ENCODE measurements around the gene ADGRB3.

The ADGRB3 gene

GRCh38 chr6:69421269-69421668, 786.2 kb downstream of the ADGRB3 start:
- H2AK5ac ChIP-seq (ENCODE audit: low read length, severe bottlenecking), result no peak overlapping the region
- no peak overlapping the region for H2AFZ ChIP-seq (ENCODE audit: low read depth, low read length)
- no peak overlapping the region for H2BK15ac ChIP-seq (ENCODE audit: low read depth, poor library complexity, severe bottlenecking)
- no peak overlapping the region for H3K4me3 ChIP-seq (ENCODE audit: insufficient read depth in 1 of 2, low read depth in 1 of 2, low read length in 2 of 2)
- H3K9ac ChIP-seq (ENCODE audit: low read length), result no peak overlapping the region
- H3K9me3 ChIP-seq (ENCODE audit: control insufficient read depth, low read length), result peaks cover 3% of the 10 kb centered on the region
- H3K18ac ChIP-seq (ENCODE audit: low read depth in 1 of 2, low read length in 2 of 2), result no peak overlapping the region
- no peaks in the 10 kb centered on the region for H3K27me3 ChIP-seq (ENCODE audit: control insufficient read depth in 1 of 2, insufficient read depth in 1 of 2, low read length in 2 of 2)
- H3K23ac ChIP-seq (ENCODE audit: low read length in 2 of 2), result no peak overlapping the region
- H3K79me1 ChIP-seq (replicated peaks; ENCODE audit: low read length, poor library complexity, severe bottlenecking), result no peaks in the 10 kb centered on the region
- H2BK12ac ChIP-seq (ENCODE audit: low read length in 2 of 2), result no peak overlapping the region
- no peak for DNase-seq
- no peak overlapping the region for H2BK120ac ChIP-seq (ENCODE audit: low read depth, low read length)
- no peak overlapping the region for H3K14ac ChIP-seq (ENCODE audit: low read length in 2 of 2)
- no peak overlapping the region for H4K91ac ChIP-seq (ENCODE audit: low read length)
- no peak overlapping the region for H2BK5ac ChIP-seq (ENCODE audit: low read depth, low read length, poor library complexity, severe bottlenecking)
- no peaks in the 10 kb centered on the region for H3K4me1 ChIP-seq (ENCODE audit: control insufficient read depth, insufficient read depth, low read depth, low read length)
- H3K36me3 ChIP-seq (ENCODE audit: control insufficient read depth in 1 of 2, insufficient read depth in 2 of 2, low read depth in 1 of 2, low read length in 2 of 2), result no peaks in the 10 kb centered on the region
- H4K8ac ChIP-seq (ENCODE audit: low read length), result no peak overlapping the region
- H3K4ac ChIP-seq (ENCODE audit: low read depth in 1 of 2, low read length in 2 of 2), result no peak overlapping the region
- H3K27ac ChIP-seq (ENCODE audit: low read length, poor library complexity, severe bottlenecking), result no peak overlapping the region
- H3K4me2 ChIP-seq (ENCODE audit: low read length, poor library complexity, severe bottlenecking), result no peak overlapping the region

GRCh38 chr6:69422020-69422419, 786.9 kb downstream of the ADGRB3 start:
- Histone ChIP-seq H3K4me3 (ENCODE audit: insufficient read depth in 1 of 2, low read depth in 1 of 2, low read length in 2 of 2) (no peak overlapping the region), H3K4me1 (ENCODE audit: control insufficient read depth, insufficient read depth, low read depth, low read length) (no peaks in the 10 kb centered on the region), H3K27me3 (ENCODE audit: control insufficient read depth in 1 of 2, insufficient read depth in 1 of 2, low read length in 2 of 2) (no peaks in the 10 kb centered on the region), H3K4ac (ENCODE audit: low read depth in 1 of 2, low read length in 2 of 2) (no peak overlapping the region), H3K36me3 (ENCODE audit: control insufficient read depth in 1 of 2, insufficient read depth in 2 of 2, low read depth in 1 of 2, low read length in 2 of 2) (no peaks in the 10 kb centered on the region), H3K79me1 (replicated peaks; ENCODE audit: low read length, poor library complexity, severe bottlenecking) (no peaks in the 10 kb centered on the region), H3K18ac (ENCODE audit: low read depth in 1 of 2, low read length in 2 of 2) (no peak overlapping the region), H3K9me3 (ENCODE audit: control insufficient read depth, low read length) (peaks cover 3% of the 10 kb centered on the region), H2AFZ (ENCODE audit: low read depth, low read length) (no peak overlapping the region), H3K23ac (ENCODE audit: low read length in 2 of 2) (no peak overlapping the region), H2BK120ac (ENCODE audit: low read depth, low read length) (no peak overlapping the region), H3K14ac (ENCODE audit: low read length in 2 of 2) (no peak overlapping the region), H4K91ac (ENCODE audit: low read length) (no peak overlapping the region), H2BK12ac (ENCODE audit: low read length in 2 of 2) (no peak overlapping the region), H3K27ac (ENCODE audit: low read length, poor library complexity, severe bottlenecking) (no peak overlapping the region), H2AK5ac (ENCODE audit: low read length, severe bottlenecking) (no peak overlapping the region), H3K9ac (ENCODE audit: low read length) (no peak overlapping the region), H4K8ac (ENCODE audit: low read length) (no peak overlapping the region), H3K4me2 (ENCODE audit: low read length, poor library complexity, severe bottlenecking) (no peak overlapping the region), H2BK5ac (ENCODE audit: low read depth, low read length, poor library complexity, severe bottlenecking) (no peak overlapping the region), H2BK15ac (ENCODE audit: low read depth, poor library complexity, severe bottlenecking) (no peak overlapping the region)
- DNase-seq, result no peak
- 100% methylated on average over 1 of the region's 1 CpG for WGBS

GRCh38 chr6:69422475-69422874, 787.4 kb downstream of the ADGRB3 start:
- Histone ChIP-seq H3K9me3 (ENCODE audit: control insufficient read depth, low read length) (peaks cover 3% of the 10 kb centered on the region), H3K36me3 (ENCODE audit: control insufficient read depth in 1 of 2, insufficient read depth in 2 of 2, low read depth in 1 of 2, low read length in 2 of 2) (no peaks in the 10 kb centered on the region), H3K23ac (ENCODE audit: low read length in 2 of 2) (no peak overlapping the region), H2AK5ac (ENCODE audit: low read length, severe bottlenecking) (no peak overlapping the region), H2BK5ac (ENCODE audit: low read depth, low read length, poor library complexity, severe bottlenecking) (no peak overlapping the region), H2BK120ac (ENCODE audit: low read depth, low read length) (no peak overlapping the region), H3K79me1 (replicated peaks; ENCODE audit: low read length, poor library complexity, severe bottlenecking) (no peaks in the 10 kb centered on the region), H3K27me3 (ENCODE audit: control insufficient read depth in 1 of 2, insufficient read depth in 1 of 2, low read length in 2 of 2) (no peaks in the 10 kb centered on the region), H4K91ac (ENCODE audit: low read length) (no peak overlapping the region), H2BK15ac (ENCODE audit: low read depth, poor library complexity, severe bottlenecking) (no peak overlapping the region), H2BK12ac (ENCODE audit: low read length in 2 of 2) (no peak overlapping the region), H3K18ac (ENCODE audit: low read depth in 1 of 2, low read length in 2 of 2) (no peak overlapping the region), H3K4ac (ENCODE audit: low read depth in 1 of 2, low read length in 2 of 2) (no peak overlapping the region), H3K14ac (ENCODE audit: low read length in 2 of 2) (no peak overlapping the region), H4K8ac (ENCODE audit: low read length) (no peak overlapping the region), H3K27ac (ENCODE audit: low read length, poor library complexity, severe bottlenecking) (no peak overlapping the region), H3K4me3 (ENCODE audit: insufficient read depth in 1 of 2, low read depth in 1 of 2, low read length in 2 of 2) (no peak overlapping the region), H3K4me1 (ENCODE audit: control insufficient read depth, insufficient read depth, low read depth, low read length) (no peaks in the 10 kb centered on the region), H3K4me2 (ENCODE audit: low read length, poor library complexity, severe bottlenecking) (no peak overlapping the region), H3K9ac (ENCODE audit: low read length) (no peak overlapping the region), H2AFZ (ENCODE audit: low read depth, low read length) (no peak overlapping the region)
- DNase-seq, result no peak
- 95% methylated on average over 1 of the region's 3 CpGs for WGBS

GRCh38 chr6:69423785-69424184, 788.7 kb downstream of the ADGRB3 start:
- no peaks in the 10 kb centered on the region for H3K36me3 ChIP-seq (ENCODE audit: control insufficient read depth in 1 of 2, insufficient read depth in 2 of 2, low read depth in 1 of 2, low read length in 2 of 2)
- no peak overlapping the region for H3K14ac ChIP-seq (ENCODE audit: low read length in 2 of 2)
- no peak overlapping the region for H3K4me3 ChIP-seq (ENCODE audit: insufficient read depth in 1 of 2, low read depth in 1 of 2, low read length in 2 of 2)
- DNase-seq, result no peak
- no peak overlapping the region for H4K91ac ChIP-seq (ENCODE audit: low read length)
- no peak overlapping the region for H3K23ac ChIP-seq (ENCODE audit: low read length in 2 of 2)
- peaks cover 13% of the 10 kb centered on the region for H3K9me3 ChIP-seq (ENCODE audit: control insufficient read depth, low read length)
- H2AFZ ChIP-seq (ENCODE audit: low read depth, low read length), result no peak overlapping the region
- no peak overlapping the region for H2BK12ac ChIP-seq (ENCODE audit: low read length in 2 of 2)
- no peak overlapping the region for H3K9ac ChIP-seq (ENCODE audit: low read length)
- no peak overlapping the region for H2BK15ac ChIP-seq (ENCODE audit: low read depth, poor library complexity, severe bottlenecking)
- no peaks in the 10 kb centered on the region for H3K79me1 ChIP-seq (replicated peaks; ENCODE audit: low read length, poor library complexity, severe bottlenecking)
- no peak overlapping the region for H3K27ac ChIP-seq (ENCODE audit: low read length, poor library complexity, severe bottlenecking)
- no peak overlapping the region for H3K4me2 ChIP-seq (ENCODE audit: low read length, poor library complexity, severe bottlenecking)
- no peak overlapping the region for H2BK5ac ChIP-seq (ENCODE audit: low read depth, low read length, poor library complexity, severe bottlenecking)
- no peaks in the 10 kb centered on the region for H3K27me3 ChIP-seq (ENCODE audit: control insufficient read depth in 1 of 2, insufficient read depth in 1 of 2, low read length in 2 of 2)
- no peaks in the 10 kb centered on the region for H3K4me1 ChIP-seq (ENCODE audit: control insufficient read depth, insufficient read depth, low read depth, low read length)
- no peak overlapping the region for H2AK5ac ChIP-seq (ENCODE audit: low read length, severe bottlenecking)
- no peak overlapping the region for H4K8ac ChIP-seq (ENCODE audit: low read length)
- no peak overlapping the region for H3K18ac ChIP-seq (ENCODE audit: low read depth in 1 of 2, low read length in 2 of 2)
- 88% methylated on average over 2 of the region's 3 CpGs for WGBS
- H2BK120ac ChIP-seq (ENCODE audit: low read depth, low read length), result no peak overlapping the region
- H3K4ac ChIP-seq (ENCODE audit: low read depth in 1 of 2, low read length in 2 of 2), result no peak overlapping the region
